Measurements from ENCODE around the gene CNOT10.

DNA sequence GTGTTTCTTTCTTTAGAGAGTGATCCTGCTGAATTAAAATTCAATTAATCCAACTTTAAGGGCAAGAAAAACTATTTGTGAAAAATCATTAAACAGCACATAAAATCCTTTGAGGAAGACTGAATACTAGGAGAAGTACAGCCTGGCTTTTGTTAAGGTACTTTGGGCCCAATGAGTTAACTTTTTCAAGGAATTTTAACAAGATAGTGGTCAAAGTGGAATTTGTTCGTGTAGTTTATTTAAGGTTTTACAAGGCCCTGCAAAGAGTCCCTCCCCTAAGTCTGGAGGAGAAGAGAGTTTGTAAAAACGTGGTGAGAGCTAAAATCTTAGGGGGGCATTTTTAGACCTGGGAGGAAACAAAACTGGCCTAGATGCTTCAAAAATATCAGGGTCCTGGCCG lies 106.8 kb downstream of the CNOT10 start:
- TF ChIP-seq CTCF (IDR thresholded peaks at IDR 0.05; ENCODE audit: low read depth, low read length) (no peak), POLR2A (IDR thresholded peaks at IDR 0.05; ENCODE audit: extremely low read depth, insufficient read length) (no peak)
- TF ChIP-seq, protein P1, sequence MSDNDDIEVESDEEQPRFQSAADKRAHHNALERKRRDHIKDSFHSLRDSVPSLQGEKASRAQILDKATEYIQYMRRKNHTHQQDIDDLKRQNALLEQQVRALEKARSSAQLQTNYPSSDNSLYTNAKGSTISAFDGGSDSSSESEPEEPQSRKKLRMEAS (IDR thresholded peaks at IDR 0.05; ENCODE audit: low read depth, low read length), result no peak

All from NB4 (cell line).